Ovary (tissue), 3 donors: Measurements from ENCODE around the gene AIF1L.

ENCODE experiments used
- EP300 ChIP-seq: sonication (generic); formaldehyde crosslinking; IDR thresholded peaks from one replicate; pipeline ENCODE4 v1.6.1; 2017; ENCODE audit warnings: antibody characterized with exemption
- POLR2A ChIP-seq: fragments of 450-650 bp; IDR thresholded peaks from one replicate; pipeline ENCODE4 v1.6.1; 2017; ENCODE audit warnings: antibody characterized with exemption, mild to moderate bottlenecking, moderate library complexity
- TF ChIP-seq, protein P1 (sequence below), 3 donors: fragments of 450-650 bp in 2 of 3; fragments of 200-600 bp in 1 of 3; IDR thresholded peaks; one replicate each; pipeline versions ENCODE4 v1.5.1 to v1.8.0; 2016 to 2022; ENCODE audit warnings: antibody characterized with exemption in 3 of 3, mild to moderate bottlenecking in 1 of 3
- donor health status: DM: no; HTN: no; CAD: no.

DNA sequence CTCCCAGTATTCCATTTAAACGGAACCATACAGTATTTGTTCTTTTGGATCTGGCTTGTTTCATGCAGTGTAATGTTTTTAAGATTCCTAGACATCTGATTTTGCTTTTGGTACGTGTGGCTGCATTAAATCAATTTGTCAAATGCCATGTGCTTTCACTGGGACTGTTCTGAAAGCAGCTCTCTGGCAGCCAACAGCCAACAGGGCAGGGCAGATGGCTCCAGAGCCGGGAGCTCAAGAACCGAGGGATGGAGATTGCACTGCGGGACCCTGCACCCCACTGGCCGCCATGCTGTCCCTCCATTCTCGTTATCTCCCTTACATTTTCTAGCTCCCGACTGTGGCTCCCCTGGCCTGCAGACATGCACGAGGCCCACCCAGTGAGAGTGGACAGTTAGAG lies 33.4 kb upstream of the AIF1L start:
- TF ChIP-seq, protein P1, sequence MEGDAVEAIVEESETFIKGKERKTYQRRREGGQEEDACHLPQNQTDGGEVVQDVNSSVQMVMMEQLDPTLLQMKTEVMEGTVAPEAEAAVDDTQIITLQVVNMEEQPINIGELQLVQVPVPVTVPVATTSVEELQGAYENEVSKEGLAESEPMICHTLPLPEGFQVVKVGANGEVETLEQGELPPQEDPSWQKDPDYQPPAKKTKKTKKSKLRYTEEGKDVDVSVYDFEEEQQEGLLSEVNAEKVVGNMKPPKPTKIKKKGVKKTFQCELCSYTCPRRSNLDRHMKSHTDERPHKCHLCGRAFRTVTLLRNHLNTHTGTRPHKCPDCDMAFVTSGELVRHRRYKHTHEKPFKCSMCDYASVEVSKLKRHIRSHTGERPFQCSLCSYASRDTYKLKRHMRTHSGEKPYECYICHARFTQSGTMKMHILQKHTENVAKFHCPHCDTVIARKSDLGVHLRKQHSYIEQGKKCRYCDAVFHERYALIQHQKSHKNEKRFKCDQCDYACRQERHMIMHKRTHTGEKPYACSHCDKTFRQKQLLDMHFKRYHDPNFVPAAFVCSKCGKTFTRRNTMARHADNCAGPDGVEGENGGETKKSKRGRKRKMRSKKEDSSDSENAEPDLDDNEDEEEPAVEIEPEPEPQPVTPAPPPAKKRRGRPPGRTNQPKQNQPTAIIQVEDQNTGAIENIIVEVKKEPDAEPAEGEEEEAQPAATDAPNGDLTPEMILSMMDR (IDR thresholded peaks at IDR 0.05) = no peak
- no peak for TF ChIP-seq POLR2A
- TF ChIP-seq EP300 = no peak
